Endothelial cell of umbilical vein (primary cell): Measurements from ENCODE around the gene CTU2. TPM values are rescaled to one million over a fixed set of nuclear protein-coding genes. Genes with fewer than 3 reads are reported as not detected.
A peak's percentile ranks its signal among the peaks of the same experiment; 100 is the strongest.

Experiments used
- BruUV-seq: library from RNA; stranded (reverse); fragments of 400-500 nt; replicated peaks from 2 replicates; lab custom pipeline; 2021; lab: Mats Ljungman, UMichigan
- CTCF ChIA-PET: fragments of 300-600, 350-600 bp; sonication (Branson Sonifier 250); formaldehyde crosslinking; loops from one replicate; lab custom pipeline; 2021; ENCODE audit warnings: antibody characterized with exemption, inconsistent platforms; lab: Charles Lee
- POLR2A ChIA-PET: fragments of 300-600, 350-600 bp; sonication (Branson Sonifier 250); formaldehyde crosslinking; loops from one replicate; lab custom pipeline; 2021; ENCODE audit warnings: antibody characterized with exemption, inconsistent platforms; lab: Charles Lee
- DNase-seq: peaks from one replicate; pipeline ENCODE4 v3.0.0-alpha.2; 2011; ENCODE audit warnings: low read depth, low spot score
- FAIRE-seq: peaks from 2 replicates; lab custom pipeline; 2011; peaks lifted over from hg19 to GRCh38; lab: Jason Lieb, UNC
- H2AFZ ChIP-seq: 2 replicates; pipeline ENCODE4 v1.6.0; 2012; ENCODE audit warnings: low read depth, low read length, control low read depth, inconsistent platforms
- H3K27ac ChIP-seq: 2 replicates; pipeline ENCODE4 v1.5.1; 2011; ENCODE audit warnings: low read depth, mild to moderate bottlenecking, control low read depth, low read length, moderate library complexity; ENCODE audit not compliant: insufficient read depth
- H3K27me3 ChIP-seq, 2 experiments: 2 replicates each; pipeline versions ENCODE4 v1.6.0 to v1.6.1; 2011; ENCODE audit warnings: low read length in 2 of 2, mixed read lengths in 1 of 2; ENCODE audit not compliant: control insufficient read depth in 2 of 2, insufficient read depth in 2 of 2
- H3K36me3 ChIP-seq, 2 experiments: 2 replicates in 1 of 2; 3 replicates in 1 of 2; pipeline ENCODE4 v1.5.1; 2011; ENCODE audit warnings: low read length in 2 of 2, mild to moderate bottlenecking in 1 of 2, moderate library complexity in 1 of 2; ENCODE audit not compliant: control insufficient read depth in 2 of 2, insufficient read depth in 2 of 2; ENCODE audit errors: extremely low read depth in 1 of 2
- H3K4me1 ChIP-seq: 3 replicates; pipeline ENCODE4 v1.5.1; 2011; ENCODE audit warnings: mild to moderate bottlenecking, low read length; ENCODE audit not compliant: control insufficient read depth, insufficient read depth; ENCODE audit errors: extremely low read depth
- H3K4me2 ChIP-seq: 2 replicates; pipeline ENCODE4 v1.6.1; 2011; ENCODE audit warnings: low read length, control low read depth, mixed read lengths; ENCODE audit not compliant: insufficient read depth
- H3K4me3 ChIP-seq, 3 experiments: fragments of 200-600 bp in 1 of 3; sonication (generic), shearing (Covaris generic) in 1 of 3; replicated peaks in 1 of 3; 2 replicates each; pipeline ENCODE4 v1.5.1; 2011 to 2016; ENCODE audit warnings: control low read depth in 3 of 3, low read length in 3 of 3, mild to moderate bottlenecking in 2 of 3, inconsistent platforms in 1 of 3, low read depth in 1 of 3, moderate library complexity in 1 of 3; ENCODE audit not compliant: insufficient read depth in 1 of 3
- H3K79me2 ChIP-seq: 2 replicates; pipeline ENCODE4 v1.6.0; 2012; ENCODE audit warnings: low read length, inconsistent platforms; ENCODE audit not compliant: control insufficient read depth, insufficient read depth
- H3K9ac ChIP-seq: replicated peaks from 2 replicates; pipeline ENCODE3; 2011; ENCODE audit warnings: low read length, control low read depth; ENCODE audit not compliant: insufficient read depth; ENCODE audit errors: extremely low read depth
- H3K9me1 ChIP-seq: replicated peaks from 3 replicates; pipeline ENCODE4 v1.6.0; 2011; ENCODE audit warnings: mild to moderate bottlenecking, low read length; ENCODE audit not compliant: control insufficient read depth, insufficient read depth; ENCODE audit errors: extremely low read depth
- H3K9me3 ChIP-seq: replicated peaks from 2 replicates; pipeline ENCODE4 v1.5.1; 2012; ENCODE audit warnings: low read length, inconsistent platforms; ENCODE audit not compliant: control insufficient read depth, insufficient read depth
- H4K20me1 ChIP-seq: replicated peaks from 2 replicates; pipeline ENCODE3; 2011; ENCODE audit warnings: mild to moderate bottlenecking, low read length; ENCODE audit not compliant: control insufficient read depth, insufficient read depth; ENCODE audit errors: extremely low read depth
- CTCF ChIP-seq, 2 donors: IDR thresholded peaks; 1 replicate in 1 of 2; 2 replicates in 1 of 2; pipeline ENCODE4 v1.5.1; 2011; ENCODE audit warnings: low read length in 2 of 2, mild to moderate bottlenecking in 2 of 2, moderate library complexity in 2 of 2, control low read depth in 1 of 2, inconsistent platforms in 1 of 2, low read depth in 1 of 2; ENCODE audit not compliant: insufficient read depth in 1 of 2; ENCODE audit errors: extremely low read depth in 1 of 2
- EZH2 ChIP-seq: IDR thresholded peaks from 2 replicates; pipeline ENCODE4 v1.6.1; 2012; ENCODE audit warnings: borderline replicate concordance, low read depth, mild to moderate bottlenecking, moderate library complexity, low read length, inconsistent platforms; ENCODE audit not compliant: severe bottlenecking
- FOS ChIP-seq: IDR thresholded peaks from 2 replicates; pipeline ENCODE4 v1.6.1; 2011; ENCODE audit warnings: mild to moderate bottlenecking, low read length, moderate library complexity, borderline replicate concordance; ENCODE audit not compliant: insufficient read depth
- GATA2 ChIP-seq: IDR thresholded peaks from 2 replicates; pipeline ENCODE4 v1.7.0; 2011; ENCODE audit warnings: low read depth, mild to moderate bottlenecking, moderate library complexity, mixed read lengths, low read length; ENCODE audit not compliant: insufficient read length, insufficient read depth
- JUN ChIP-seq: IDR thresholded peaks from 2 replicates; pipeline ENCODE4 v1.6.1; 2011; ENCODE audit warnings: borderline replicate concordance, low read depth; ENCODE audit not compliant: insufficient read length, insufficient read depth
- MAX ChIP-seq: IDR thresholded peaks from 2 replicates; pipeline ENCODE4 v1.6.1; 2011; ENCODE audit not compliant: insufficient read depth, insufficient read length
- MYC ChIP-seq: IDR thresholded peaks from one replicate; pipeline ENCODE4 v1.6.1; 2011; ENCODE audit warnings: mild to moderate bottlenecking, low read depth, low read length
- POLR2A ChIP-seq: IDR thresholded peaks from 2 replicates; pipeline ENCODE4 v1.6.1; 2012; ENCODE audit warnings: low read depth, mild to moderate bottlenecking, control low read depth, low read length
- POLR2AphosphoS5 ChIP-seq: IDR thresholded peaks from 2 replicates; pipeline ENCODE4 v1.6.1; 2012; ENCODE audit warnings: low read depth, mild to moderate bottlenecking, control low read depth, low read length, moderate library complexity; ENCODE audit not compliant: insufficient read depth
- dilution Hi-C: fragments of 300-500 bp; cut with MboI; formaldehyde crosslinking; loops from one replicate; pipeline ENCODE4 v1.15.0; 2019; ENCODE audit warnings: low sequenced_read_pairs; ENCODE audit not compliant: extremely low pct_ligation_motif_present
- intact Hi-C: fragments of 100-400 bp; cut with micrococcal nuclease; formaldehyde crosslinking; loops from one replicate; pipeline ENCODE4 v1.10.0; 2022
- polyA plus RNA-seq, 4 experiments: library from polyadenylated mRNA; depleted of rRNA in 3 of 4; stranded (reverse) in 3 of 4; unstranded in 1 of 4; fragments of >200 nt; gene quantifications; 2 replicates each; pipeline versions ENCODE4 v1.2.1 to v1.2.3, GENCODE V29; 2011 to 2012; ENCODE audit warnings: missing spikeins in 1 of 4
- total RNA-seq: library from RNA; stranded (reverse); gene quantifications from 2 replicates; pipeline ENCODE4 v1.2.3, GENCODE V29; 2021

CTU2 gene
- total and polyA plus RNA-seq, 2 donors (not counting 3 experiments of a cell fraction or from before 2014, with no cell fraction given) = 26.1 to 33.7 TPM

DNA sequence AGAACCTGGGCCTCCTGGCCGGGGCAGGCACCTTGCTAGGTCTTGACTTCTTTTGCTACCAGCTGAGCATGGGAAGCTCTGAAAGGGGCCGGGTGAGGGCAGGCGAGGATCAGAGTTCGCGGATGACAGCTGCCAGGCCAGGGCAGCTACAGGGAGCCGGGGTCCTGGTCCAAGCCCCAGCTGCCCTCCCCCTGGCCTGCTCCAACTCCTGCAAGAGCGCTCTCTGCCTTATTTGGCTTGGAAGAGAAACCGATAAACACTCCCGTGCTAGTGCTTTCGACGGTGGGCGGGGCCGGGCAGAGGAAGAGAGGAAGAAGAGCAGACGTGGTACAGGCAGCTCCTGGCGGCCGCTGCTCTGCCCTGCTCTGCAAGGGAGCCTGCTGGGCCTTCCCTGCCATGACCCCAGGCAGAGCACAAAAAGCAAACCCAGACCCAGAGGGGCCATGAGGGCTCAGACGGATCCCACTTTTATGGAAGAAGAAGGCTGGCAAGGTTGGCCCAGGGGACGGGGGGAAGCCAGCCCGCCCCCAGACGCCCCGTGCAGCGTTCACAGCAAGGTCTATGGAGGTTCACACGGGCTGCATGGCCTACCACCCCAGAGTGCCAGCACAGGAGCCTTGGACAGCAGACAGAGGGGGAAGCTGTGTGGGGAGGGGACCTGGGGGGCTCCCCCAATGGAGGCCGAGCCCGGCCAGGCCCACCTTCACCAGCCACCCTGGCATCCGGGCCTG lies 53.1 kb downstream of the CTU2 start:
- peaks cover 9% of the 10 kb centered on the region for H3K4me1 ChIP-seq
- CTCF ChIA-PET = interaction anchor here (0.8 to 3.6 kb wide), 5 partner anchors 16 to 52 kb away, joined by 3 to 15 read pairs (median 4); partner anchors contain the start of genes APRT and PIEZO1
- H4K20me1 ChIP-seq = no peaks in the 10 kb centered on the region

More for the DNA sequence above, 53.1 kb downstream of the CTU2 start:
- intact Hi-C loops (no loop called here), dilution Hi-C loops (no loop called here)
- H3K4me3 ChIP-seq = no peak overlapping the region
- no peaks in the 10 kb centered on the region for H3K9me3 ChIP-seq
- no TSS peak for BruUV-seq
- H2AFZ ChIP-seq = no peak overlapping the region
- no peak overlapping the region for H3K27ac ChIP-seq
- FAIRE-seq (peak; percentile 60), DNase-seq (peak; percentile 26)
- H3K27me3 ChIP-seq = no peaks in the 10 kb centered on the region
- POLR2A ChIA-PET = no interaction called here
- no peak overlapping the region for H3K9ac ChIP-seq
- H3K79me2 ChIP-seq = peaks cover 92% of the 10 kb centered on the region
- H3K9me1 ChIP-seq = no peaks in the 10 kb centered on the region
- TF ChIP-seq MYC (no peak), EZH2 (no peak), MAX (no peak), GATA2 (no peak), CTCF (IDR thresholded peaks at IDR 0.05; ENCODE audit: extremely low read depth in 1 of 2, insufficient read depth in 1 of 2, low read depth in 1 of 2, low read length in 2 of 2) (no peak), POLR2A (no peak), POLR2AphosphoS5 (no peak), FOS (no peak), JUN (no peak)
- H3K36me3 ChIP-seq = peaks cover 0 to 12% of the 10 kb centered on the region in 2 experiments
- H3K4me2 ChIP-seq = no peak overlapping the region
